ENCODE data around the gene TMEM54.

TMEM54 gene

GRCh38 chr1:32883338-32884031 is 17.7 kb downstream of the TMEM54 start:
- H3K4me3 ChIP-seq (ENCODE audit: low read depth, low read length): no peak overlapping the region

GRCh38 chr1:32881871-32882850 is 19.0 kb downstream of the TMEM54 start:
- no peak overlapping the region for H3K4me3 ChIP-seq (ENCODE audit: low read depth, low read length)

GRCh38 chr1:32881291-32881690 is 19.9 kb downstream of the TMEM54 start:
- no peak overlapping the region for H3K4me3 ChIP-seq (ENCODE audit: low read depth, low read length)

- H3K4me3 ChIP-seq (ENCODE audit: low read depth, low read length): no peak overlapping the region
Observed at GRCh38 chr1:32878637-32879041, 22.6 kb downstream of the TMEM54 start.

- no peak overlapping the region for H3K4me3 ChIP-seq (ENCODE audit: low read depth, low read length)
Observed at GRCh38 chr1:32878183-32878582, 23.0 kb downstream of the TMEM54 start.

- no peak overlapping the region for H3K4me3 ChIP-seq (ENCODE audit: low read depth, low read length)
Observed at GRCh38 chr1:32877211-32878110, 23.7 kb downstream of the TMEM54 start.

- H3K4me3 ChIP-seq (ENCODE audit: low read depth, low read length): no peak overlapping the region
Observed at GRCh38 chr1:32876341-32877210, 24.6 kb downstream of the TMEM54 start.

GRCh38 chr1:32874860-32875752 is 26.1 kb downstream of the TMEM54 start:
- H3K4me3 ChIP-seq (ENCODE audit: low read depth, low read length): no peak overlapping the region

GRCh38 chr1:32873484-32873883 is 27.7 kb downstream of the TMEM54 start:
- no peak overlapping the region for H3K4me3 ChIP-seq (ENCODE audit: low read depth, low read length)

- no peak overlapping the region for H3K4me3 ChIP-seq (ENCODE audit: low read depth, low read length)
Observed at GRCh38 chr1:32872192-32872460, 29.1 kb downstream of the TMEM54 start.

- peak overlapping the region; percentile 20 for H3K4me3 ChIP-seq (ENCODE audit: low read depth, low read length)
Observed at GRCh38 chr1:32871364-32872191, 29.6 kb downstream of the TMEM54 start.

GRCh38 chr1:32870615-32871363 is 30.4 kb downstream of the TMEM54 start, which contains the start of gene FNDC5:
Gene FNDC5 (minus strand): TSS chr1:32870912.
- peak within 1 kb of the TSS; percentile 27 for H3K4me3 ChIP-seq (ENCODE audit: low read depth, low read length)

- peak overlapping the region; percentile 27 for H3K4me3 ChIP-seq (ENCODE audit: low read depth, low read length)
Observed at GRCh38 chr1:32869923-32870614, 31.1 kb downstream of the TMEM54 start.

- no peak overlapping the region for H3K4me3 ChIP-seq (ENCODE audit: low read depth, low read length)
Observed at GRCh38 chr1:32868806-32869455, 32.3 kb downstream of the TMEM54 start.

- no peak overlapping the region for H3K4me3 ChIP-seq (ENCODE audit: low read depth, low read length)
Observed at GRCh38 chr1:32868085-32868484, 33.1 kb downstream of the TMEM54 start.

- no peak overlapping the region for H3K4me3 ChIP-seq (ENCODE audit: low read depth, low read length)
Observed at GRCh38 chr1:32867671-32868070, 33.5 kb downstream of the TMEM54 start.

All from iPS-11a (cell line).